Measurements from ENCODE around the gene PABPC3.
A peak's percentile ranks its signal among the peaks of the same experiment; 100 is the strongest.

The PABPC3 gene

DNA sequence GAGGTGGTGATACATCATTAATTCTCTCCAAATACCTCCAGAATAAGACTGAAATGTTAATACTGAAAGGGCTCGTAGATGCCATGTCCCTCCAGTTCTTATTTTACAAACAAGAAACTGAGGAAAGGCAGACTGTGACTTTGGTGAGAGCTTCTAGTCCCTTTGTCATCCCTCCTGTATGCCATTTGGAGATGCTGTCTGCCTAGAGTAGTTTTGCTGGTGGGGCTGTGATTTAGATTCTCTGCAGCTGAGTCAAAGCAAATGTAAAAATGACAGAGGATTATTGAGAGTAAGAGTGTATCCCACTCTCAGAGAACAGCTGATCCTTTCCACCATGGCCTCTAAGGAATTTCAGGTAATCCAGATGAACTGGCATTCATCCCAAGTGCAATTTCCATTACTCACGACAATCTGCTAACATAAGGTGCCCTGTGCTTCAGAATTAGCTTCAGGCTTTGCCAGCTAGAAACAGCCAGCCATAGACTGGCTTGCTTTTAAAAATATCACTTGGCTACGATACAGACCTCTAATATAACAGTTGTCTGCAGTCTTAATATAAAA, 16.8 kb downstream of the PABPC3 start:
- DNase-seq (ENCODE audit: low read depth): no peak

DNA sequence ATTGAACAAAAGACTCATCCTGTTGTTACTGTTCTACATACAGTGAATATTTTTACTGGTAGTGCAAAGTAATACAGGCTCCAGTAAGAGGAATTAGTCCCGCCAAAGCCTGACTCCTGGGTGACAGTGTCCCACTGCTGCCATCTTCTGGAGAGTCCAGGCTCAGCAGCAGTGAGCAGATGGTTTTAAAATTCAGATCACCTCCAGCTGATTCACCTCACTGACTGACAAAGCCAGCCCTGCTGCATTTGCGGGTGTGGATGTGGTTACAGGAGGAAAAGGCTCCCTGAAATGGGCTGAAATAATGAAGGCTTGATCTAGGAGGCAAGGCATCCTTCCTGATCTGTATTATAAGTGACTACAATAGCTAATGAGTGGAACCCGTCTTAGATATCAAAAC, 18.3 kb downstream of the PABPC3 start:
- peak; percentile 31 for DNase-seq (ENCODE audit: low read depth)

DNA sequence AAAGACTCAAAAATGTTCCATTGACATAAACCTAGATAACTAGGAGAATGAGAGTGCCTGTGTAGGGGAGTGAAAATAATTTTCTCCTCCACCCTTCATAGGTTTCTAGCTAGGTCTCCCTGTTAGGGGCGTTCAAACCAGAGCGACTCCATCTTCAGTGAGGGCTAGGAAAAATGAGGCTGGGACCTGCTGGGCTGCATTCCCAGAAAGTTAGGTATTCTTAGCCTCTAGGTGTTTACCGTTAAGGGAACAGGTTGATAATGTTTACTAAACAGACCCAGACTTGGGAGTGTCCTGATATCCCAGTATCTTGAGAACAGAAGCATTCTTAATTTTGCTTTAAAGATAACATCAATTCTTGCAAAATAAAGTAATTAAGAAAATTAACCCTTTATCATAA, 20.1 kb downstream of the PABPC3 start:
- DNase-seq (ENCODE audit: low read depth): no peak

DNA sequence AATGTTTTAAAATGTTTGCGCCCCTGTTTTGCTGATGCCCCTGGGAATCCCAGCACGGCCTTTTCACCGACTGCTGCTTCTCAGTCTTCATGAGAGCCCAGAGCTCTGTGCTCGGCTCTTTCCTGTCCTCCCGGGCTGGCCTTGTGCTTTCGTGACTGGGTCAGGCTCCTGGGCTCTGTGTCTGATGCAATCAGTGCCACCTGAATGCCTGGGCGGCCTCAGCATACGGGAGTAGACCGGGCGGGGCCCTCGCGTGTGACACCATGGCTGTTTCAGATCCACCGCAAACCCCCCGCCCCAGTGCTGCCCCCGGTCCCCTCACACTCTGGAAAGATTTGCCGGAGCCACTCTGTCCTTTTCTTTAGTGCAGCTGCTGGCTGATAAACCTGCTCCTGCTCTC, 21.4 kb downstream of the PABPC3 start:
- no peak for DNase-seq (ENCODE audit: low read depth)

DNA sequence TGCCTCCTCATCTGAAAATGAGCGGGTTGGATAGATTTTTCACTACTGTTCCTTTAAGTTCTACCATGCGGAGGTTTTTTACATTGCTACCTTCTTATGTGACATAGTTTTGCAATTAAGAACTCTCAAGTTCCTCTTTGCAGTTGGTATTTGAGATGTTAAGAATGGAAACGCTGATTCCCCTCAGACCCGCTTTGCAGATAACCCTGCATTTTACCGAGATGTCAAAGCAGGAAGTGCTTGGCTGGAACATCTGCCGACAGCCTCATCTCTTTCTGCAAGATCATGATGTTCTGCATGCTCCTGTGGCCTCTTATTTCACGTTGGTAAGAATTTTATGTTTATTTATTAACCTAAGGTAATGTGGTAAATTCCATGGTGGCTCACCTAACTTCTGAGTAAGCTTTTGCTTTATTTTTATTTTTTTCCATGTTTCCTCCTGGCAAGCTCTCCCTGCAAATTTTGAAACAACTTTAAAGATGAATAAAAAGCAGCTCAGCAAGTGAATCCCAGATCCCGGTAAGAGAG, 22.5 kb downstream of the PABPC3 start:
- DNase-seq (ENCODE audit: low read depth): no peak

DNA sequence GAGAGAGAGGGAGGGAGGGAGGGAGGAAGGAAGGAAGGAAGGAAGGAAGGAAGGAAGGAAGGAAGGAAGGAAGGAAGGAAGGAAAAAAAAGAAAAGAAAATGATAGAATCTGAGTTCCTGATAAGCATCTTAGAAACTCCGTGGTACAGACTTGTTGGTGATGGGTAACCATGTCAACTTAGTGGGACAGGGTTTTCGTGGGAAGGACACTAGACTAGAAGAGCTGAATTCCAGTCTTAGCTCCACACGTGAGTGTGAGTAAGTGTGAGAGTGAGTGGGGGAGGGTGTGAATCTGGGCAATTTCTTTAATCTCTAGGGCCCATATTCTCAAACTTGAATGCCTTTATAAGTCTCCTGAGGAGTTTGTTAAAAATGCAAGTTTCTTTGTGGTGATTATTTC, 35.0 kb downstream of the PABPC3 start:
- DNase-seq (ENCODE audit: low read depth): no peak

DNA sequence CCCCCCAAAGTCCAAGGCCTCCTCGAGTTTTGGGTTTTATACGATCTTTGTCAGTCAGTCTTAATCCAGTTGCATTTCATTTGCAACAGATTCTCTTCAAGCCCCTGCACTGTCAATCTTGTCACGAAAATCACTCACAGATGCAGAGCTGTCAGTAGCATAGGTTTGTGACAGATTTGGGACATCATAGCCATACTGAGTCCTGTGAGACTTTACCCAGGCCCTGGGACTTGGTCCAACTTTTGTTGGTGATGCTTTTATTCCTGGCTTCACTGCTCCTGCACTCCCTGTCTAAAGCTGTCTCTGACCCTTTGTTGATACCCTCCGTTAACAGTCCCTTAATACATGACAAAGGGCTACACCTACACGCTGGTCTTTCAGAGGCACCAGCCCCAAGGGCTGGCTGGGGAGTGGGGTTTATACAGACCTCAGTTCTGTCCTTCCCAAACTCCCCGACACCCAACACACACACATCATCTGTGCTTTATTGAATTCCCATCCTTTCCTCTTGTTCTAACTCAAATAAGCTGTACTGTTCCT, 36.0 kb downstream of the PABPC3 start:
- no peak for DNase-seq (ENCODE audit: low read depth)

DNA sequence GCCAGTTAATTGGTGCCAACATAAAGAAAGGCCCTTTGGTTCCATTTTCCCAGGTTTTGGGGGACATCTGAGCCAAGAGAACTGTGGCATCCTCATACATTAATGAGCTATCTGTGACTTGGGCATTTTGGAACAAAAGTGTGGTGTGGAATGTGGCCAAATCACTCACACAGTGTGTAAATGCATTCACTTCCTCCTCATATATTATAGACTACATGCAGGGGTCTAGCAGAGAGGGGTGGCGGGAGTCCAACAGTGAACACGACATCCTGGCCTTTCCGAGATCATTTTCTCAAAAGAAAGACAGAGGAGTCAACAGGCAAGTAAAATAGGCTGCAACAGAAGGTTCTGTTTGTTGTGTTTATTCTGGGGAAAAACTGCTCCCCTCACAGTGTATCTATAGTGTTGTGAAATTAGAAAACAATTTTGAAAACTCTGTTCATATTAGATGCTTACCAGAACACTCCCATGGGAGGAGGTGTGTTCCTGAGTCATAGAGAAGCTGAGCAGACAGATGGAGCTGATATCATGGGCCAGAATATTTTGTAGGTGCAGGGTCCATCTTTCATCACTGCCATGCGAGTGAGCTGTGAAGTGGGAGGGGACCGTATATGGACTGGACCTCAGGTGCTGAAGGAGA, 36.9 kb downstream of the PABPC3 start:
- DNase-seq (ENCODE audit: low read depth): no peak

DNA sequence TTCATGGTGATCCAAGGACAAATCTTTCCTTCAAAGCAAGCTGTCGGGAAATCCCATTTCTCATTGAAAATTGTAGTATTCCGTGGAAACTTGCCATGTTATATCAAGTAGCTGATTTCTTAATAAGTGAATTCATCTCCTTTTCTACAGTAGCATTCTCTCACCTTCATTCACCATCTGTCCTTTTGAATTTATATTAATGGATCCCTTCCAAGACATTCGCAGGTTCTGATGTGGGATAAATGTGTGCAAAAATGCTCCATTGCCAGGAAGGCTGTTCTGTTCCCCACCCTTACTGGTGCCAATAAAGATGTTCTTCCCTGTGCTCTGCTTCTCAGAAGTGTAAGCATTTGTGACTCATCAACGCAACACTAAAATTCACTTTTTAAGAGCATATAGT, 40.0 kb downstream of the PABPC3 start:
- DNase-seq (ENCODE audit: low read depth): no peak

DNA sequence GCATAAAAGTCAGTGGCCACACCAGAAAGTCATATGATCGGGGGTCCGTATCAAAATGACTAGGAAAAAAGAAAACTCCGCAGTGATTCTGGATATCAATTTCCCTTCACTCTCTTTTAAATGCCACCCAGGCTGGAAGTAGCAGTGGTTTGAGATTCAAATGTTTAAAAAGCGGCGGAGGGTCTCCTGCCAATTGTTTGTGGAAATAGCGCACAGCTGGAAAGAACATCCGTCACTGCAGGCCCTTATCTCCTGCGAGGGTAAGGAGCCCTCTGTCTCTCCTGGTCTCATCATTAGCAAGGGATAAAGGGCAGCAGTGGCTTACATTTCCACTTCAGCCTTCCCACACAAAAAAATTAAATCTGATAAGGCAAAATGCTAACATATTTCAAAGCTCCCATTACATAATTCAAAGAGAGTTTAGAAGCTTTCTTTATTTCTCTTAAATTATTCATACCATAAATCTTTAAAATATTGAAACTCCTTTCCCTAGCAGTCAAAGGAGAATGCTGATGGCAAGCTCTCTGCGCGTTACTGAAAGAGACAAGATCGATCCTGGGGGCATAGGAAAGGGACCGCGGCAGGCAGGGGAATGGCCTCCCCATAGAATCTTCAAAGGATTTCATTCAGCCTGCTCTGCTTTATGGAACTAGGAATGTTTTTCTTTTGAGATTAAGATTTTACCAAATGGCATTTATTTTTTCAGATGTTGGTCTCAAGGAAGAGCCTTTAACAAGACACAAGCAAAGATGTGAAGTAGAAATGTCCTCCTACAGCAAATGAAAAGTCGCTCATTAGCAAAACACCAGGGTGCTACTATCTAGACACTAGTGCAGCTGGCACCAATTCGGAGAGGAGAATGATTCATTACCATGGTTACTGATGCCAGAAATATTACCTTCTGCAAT, 41.2 kb downstream of the PABPC3 start:
- DNase-seq (ENCODE audit: low read depth): no peak

DNA sequence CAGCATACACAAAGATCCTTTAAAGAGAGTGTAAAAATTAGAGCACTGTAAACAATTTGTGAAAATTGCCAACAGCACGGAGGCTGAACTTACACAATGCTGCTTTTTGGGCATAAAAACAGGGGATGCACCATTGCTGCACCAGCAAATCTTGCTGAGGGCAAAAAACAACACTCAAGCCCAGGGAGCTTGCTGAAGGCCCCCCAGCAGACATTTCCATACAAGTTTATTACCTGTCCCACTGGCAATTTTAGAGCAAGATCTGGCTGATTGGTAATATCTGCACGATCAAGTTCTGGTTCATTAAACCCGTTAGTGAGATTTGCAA, 41.8 kb downstream of the PABPC3 start:
- DNase-seq (ENCODE audit: low read depth): no peak

DNA sequence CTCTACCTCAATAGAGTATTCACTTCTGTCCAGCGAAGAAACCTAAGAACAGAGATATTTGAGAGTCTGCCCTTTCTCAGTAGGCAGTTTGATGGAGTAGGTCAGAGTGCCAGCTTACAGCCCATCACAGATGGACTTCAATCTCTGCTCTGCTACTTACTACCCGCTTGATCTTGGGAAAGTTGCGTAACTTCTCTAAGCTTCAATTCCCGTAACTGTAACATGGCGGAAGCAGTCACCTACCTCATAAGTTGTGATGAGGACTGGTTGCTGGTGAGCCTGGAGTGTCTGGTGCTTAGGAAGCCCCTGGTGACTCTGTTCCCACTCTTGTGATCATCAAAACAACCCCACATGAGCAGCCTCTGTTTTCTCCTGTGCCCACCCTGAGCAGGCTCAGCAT, 45.1 kb downstream of the PABPC3 start:
- DNase-seq (ENCODE audit: low read depth): no peak

DNA sequence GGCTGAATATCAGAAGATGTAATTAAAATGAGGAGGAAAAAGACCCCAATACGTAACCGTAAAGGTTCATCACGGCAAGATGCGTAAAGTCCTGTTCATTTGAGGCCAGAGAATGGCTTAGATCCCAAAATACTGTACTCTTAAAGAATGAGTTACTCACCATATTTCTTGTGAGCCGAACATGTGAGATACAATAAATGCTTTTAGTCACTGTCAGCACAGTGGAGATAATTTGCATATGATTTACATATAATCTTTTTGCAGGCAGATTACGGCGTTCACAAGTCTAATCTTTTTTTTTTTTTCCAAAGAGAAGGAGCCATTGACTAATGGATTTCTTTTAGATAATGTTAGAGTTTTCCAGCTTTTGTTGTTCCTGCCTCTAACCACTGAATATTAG, 47.8 kb downstream of the PABPC3 start:
- DNase-seq (ENCODE audit: low read depth): no peak

DNA sequence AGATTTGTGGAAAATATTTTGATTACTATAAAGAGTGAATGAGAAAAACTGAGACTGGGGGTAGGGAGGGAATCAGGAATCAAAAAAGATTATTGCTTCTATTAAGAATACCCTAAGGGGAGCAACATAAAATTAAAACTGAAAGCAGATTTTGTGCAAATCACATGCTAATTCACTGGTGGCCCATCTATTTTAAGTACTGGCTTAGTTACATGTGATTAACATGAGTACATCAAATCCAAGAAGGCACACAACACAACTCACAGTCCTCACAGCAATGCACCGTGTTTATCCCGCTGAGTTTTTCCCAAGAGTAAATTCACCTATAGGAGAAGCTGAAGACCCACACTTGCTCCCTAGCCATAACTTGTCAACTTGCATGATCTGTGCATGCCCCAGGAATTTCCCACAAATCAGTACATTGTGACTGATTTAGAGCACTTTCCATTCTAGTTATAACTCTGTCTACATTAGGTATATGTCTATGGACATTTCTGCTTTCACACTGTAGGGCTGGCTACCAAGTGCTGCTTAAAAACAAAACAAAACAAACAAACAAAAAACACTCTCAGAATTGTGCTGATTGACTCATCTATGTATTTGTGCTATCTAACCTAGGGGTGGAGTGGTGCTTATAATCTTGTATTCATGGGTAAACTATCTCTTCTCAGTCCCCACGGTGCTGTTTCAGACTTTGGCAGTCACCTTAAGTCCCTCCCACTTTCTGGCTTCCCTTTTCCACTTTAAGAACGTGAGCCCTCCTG, 51.9 kb downstream of the PABPC3 start:
- DNase-seq (ENCODE audit: low read depth): no peak

DNA sequence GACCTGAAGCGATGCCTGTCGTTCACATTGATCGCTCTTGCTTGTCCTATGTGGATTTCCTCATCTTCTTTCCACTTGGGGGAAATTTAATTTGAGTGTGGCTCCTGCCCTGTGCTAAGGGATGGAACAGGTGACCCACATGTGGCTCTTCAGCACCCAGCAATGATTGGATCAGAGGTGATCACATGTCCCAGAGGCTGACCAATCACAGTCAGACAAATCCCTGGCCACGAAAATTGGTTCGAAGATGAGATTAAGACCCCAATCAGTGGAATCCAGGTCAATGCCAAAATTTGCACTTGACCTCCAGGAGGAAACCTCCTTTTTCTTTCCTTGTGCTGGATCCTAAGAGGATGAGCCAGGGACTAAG, 52.5 kb downstream of the PABPC3 start:
- DNase-seq (ENCODE audit: low read depth): no peak

Measured in activated T-cell treated with anti-CD3 and anti-CD28 coated beads for 1 hour (primary cell).